H7 (cell line): ENCODE results near the gene CHCHD6. TPM values are rescaled to one million over a fixed set of nuclear protein-coding genes. Genes with fewer than 3 reads are reported as not detected.

Experiments
- DNase-seq: peaks from one replicate; pipeline ENCODE4 v3.0.0; 2012
- H3K27me3 ChIP-seq: 2 replicates; pipeline ENCODE4 v1.6.0; 2011; ENCODE audit warnings: mild to moderate bottlenecking, low read length; ENCODE audit not compliant: control insufficient read depth, insufficient read depth
- H3K36me3 ChIP-seq: replicated peaks from 2 replicates; pipeline ENCODE4 v1.5.1; 2011; ENCODE audit warnings: low read length; ENCODE audit not compliant: control insufficient read depth, insufficient read depth
- H3K4me3 ChIP-seq: 2 replicates; pipeline ENCODE4 v1.5.1; 2011; ENCODE audit warnings: low read depth, mild to moderate bottlenecking, control low read depth, low read length, moderate library complexity; ENCODE audit not compliant: insufficient read depth
- total RNA-seq: library from RNA; depleted of rRNA; stranded (reverse); fragments of >200 nt; shearing (Covaris generic); gene quantifications from 2 replicates; pipeline ENCODE4 v1.2.3, GENCODE V29; 2014

Gene CHCHD6
- total RNA-seq, 1 experiment from 2014 or later = 19.5 TPM

DNA sequence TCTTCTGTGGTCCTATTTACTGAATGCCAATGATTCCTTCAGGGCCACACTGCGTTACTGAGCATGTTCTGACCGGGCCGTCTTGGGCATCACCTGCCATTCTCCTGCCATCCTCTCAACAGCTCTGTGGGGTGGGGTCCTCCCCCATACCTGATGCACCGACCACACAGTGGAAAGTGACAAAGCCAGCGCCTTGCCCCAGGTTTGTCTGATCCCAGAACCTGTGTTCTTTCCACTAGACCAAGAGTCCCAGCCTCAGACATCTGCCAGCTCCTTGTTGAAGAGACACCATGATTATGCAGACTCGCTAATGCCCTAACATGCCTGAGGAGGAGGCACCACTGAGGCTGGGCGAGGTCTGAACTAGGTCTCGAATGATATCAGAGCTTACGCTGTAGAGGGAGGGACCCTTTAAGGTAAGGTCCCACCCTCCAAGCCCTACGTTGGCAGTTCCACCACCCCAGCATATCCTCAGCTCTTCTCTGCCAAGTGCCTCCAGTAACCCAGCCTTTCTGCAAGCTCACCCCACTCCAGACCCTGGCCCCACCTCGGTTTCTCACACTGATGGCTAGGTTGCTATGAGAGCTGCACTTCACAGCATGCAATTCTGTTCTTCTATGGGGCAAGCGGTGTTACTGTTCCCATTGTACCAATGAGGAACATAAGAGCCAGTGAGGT, 249.1 kb downstream of the CHCHD6 start:
- DNase-seq = no peak
- Histone ChIP-seq H3K36me3 (no peaks in the 10 kb centered on the region; the same call in 1 of the 2 replicates), H3K27me3 (no peaks in the 10 kb centered on the region), H3K4me3 (no peak overlapping the region)

DNA sequence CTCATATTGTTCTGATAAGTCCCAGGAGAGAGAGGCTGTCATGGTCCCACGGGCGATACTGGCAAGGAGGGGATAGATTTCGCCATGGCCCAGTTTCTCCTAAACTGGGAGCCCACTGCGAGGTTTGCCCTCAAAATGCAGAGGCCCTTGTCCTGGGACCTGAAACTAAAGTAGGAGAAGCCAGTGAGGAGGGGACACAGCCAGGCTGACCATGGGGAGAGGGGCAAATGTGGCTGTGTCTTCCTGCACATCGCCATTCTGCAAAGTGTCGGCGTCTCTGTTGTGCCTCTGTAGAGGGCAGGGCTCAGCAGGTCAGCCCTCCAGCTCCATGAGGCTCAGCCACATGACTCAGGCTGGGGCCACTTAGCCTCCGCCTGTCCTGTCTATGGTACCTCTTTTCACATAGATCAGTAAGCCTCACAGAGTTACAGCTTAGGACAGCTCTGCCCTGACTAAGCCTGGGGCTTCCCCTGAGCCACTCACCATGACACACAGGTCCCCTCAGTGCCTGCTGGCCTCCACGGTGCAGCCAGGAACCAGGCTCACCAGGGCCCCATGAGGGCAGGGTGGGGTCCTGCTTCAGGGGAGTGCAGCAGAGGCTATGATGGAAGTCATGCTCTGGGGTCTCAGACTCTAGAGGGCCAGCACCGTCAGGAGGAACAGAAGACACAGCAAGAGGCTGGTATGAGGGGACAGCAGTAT, 250.3 kb downstream of the CHCHD6 start:
- no peaks in the 10 kb centered on the region; the same call in 1 of the 2 replicates for H3K36me3 ChIP-seq
- no peaks in the 10 kb centered on the region for H3K27me3 ChIP-seq
- DNase-seq = no peak
- H3K4me3 ChIP-seq = no peak overlapping the region

DNA sequence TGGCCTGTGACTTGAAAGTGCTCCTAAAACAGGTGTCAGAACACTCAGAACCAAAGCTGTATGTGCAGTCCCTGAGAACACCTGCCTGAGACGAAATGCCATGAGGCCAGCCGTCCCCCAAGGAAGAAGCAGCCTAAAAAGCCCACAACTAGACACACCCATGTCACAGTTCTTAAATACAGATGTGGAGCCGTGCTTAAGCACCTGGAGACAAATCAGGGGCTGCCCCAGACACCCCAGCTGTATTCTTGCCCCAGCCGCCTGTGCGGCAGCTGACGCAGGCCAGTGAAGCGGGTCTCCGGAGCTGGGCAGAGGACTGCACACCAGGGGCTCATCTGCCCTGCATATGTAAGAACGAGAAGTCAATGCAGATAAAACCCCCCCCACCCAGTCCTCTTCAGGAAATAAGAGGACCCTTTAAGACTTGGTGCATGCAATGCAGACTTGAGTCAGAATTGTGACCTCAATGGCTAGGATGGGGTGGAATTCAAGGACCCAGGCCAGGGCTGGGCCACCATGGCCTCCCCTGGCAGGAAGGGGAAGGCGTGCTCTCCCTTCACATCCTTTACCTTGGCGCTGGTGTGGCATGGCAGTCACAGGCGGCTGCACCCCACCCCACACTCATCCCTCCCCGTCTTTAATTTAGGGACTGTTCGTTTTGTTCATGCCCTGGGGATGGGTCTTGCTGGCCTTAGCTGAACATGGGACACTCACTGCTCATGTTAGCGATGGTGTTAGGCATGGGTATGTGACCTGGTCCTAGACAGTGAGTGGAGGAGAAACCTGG, 251.2 kb downstream of the CHCHD6 start:
- no peak for DNase-seq
- H3K4me3 ChIP-seq = no peak overlapping the region
- no peaks in the 10 kb centered on the region for H3K36me3 ChIP-seq
- no peaks in the 10 kb centered on the region for H3K27me3 ChIP-seq

- no peaks in the 10 kb centered on the region for H3K36me3 ChIP-seq
- no peak for DNase-seq
- no peaks in the 10 kb centered on the region for H3K27me3 ChIP-seq
- no peak overlapping the region for H3K4me3 ChIP-seq
Observed at GRCh38 chr3:126956361-126956760, 252.3 kb downstream of the CHCHD6 start.

DNA sequence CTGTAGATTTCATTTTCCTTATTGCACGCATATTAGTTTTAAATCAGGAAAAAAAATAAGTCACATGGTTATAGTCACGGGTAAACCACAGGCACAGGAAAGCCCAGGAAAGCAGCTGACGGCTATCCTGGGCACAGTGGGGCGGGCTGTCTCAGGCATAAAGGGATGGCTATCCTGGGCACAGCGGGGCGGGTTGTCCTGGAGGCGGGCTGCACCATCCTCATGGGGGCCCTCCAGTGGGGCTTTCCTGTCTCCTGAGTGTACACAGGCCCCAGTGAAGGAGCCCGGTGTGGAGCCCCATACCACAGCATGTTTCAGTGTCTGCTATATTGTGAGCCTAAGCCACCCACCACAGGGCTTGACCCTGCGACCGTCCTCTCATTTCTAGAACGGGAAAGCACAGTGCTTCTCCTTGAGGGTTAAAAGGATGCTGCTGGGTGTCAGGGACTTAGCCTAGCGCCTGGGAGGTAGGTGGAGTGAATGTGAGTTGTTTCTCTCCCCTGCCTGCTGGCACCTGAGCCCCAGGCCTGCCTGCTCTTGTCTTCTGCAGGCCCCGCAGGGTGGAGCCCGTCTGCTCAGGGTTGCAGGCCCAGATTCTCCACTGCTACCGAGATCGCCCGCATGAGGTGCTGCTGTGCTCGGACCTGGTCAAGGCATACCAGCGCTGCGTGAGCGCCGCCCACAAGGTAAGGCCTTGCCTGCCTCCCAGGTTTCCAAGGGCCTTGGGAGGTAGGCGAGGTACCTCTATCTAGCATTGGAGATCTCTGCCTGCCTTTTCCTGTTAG, 253.0 kb downstream of the CHCHD6 start:
- Histone ChIP-seq H3K27me3 (no peaks in the 10 kb centered on the region), H3K36me3 (no peaks in the 10 kb centered on the region), H3K4me3 (no peak overlapping the region)
- DNase-seq = peak; percentile 70

DNA sequence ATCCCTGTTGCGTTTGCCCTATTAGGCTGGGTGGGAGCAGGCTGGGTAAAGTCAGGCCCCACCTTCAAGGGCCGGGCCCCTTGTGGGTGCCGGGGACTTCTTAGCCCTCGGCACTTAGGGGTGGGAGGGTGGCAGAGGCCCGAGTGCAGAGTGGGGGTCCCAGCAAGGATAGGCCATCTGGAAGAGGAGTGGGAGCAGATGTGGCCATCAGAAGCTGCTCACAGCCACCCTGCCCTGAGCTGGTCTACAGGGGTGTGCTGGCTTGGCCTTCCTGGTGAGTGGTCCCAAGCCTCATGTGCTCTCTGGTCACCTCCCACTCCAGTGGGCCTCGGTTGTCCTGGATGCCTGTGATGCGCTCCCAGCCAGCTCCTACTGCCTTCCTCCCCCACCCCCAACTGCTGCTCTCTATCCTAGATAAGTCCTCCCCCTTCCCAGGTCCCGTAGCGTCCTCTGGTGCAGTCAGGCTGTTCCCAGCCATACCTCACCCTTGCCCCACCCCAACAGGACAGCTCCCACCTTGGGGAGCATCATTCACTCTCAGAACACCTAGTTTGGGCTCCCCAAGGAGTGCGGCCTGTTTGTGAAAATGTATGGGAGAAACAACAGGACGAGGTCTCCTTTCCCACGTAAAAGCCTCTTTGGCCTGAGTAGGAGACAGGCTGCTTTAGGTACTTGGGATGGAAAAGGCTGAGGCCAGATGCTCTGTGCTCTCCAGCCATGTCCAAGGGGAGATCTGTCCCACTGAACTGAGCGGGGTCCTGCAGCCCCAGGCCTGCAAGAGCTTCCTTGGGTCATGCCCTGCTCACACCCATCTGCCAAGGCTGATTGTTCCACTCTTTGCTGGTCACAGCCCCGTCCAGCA, 254.0 kb downstream of the CHCHD6 start:
- no peak overlapping the region for H3K4me3 ChIP-seq
- no peaks in the 10 kb centered on the region for H3K36me3 ChIP-seq
- no peaks in the 10 kb centered on the region for H3K27me3 ChIP-seq
- no peak for DNase-seq

GRCh38 chr3:126958638-126959085, 254.6 kb downstream of the CHCHD6 start:
- no peaks in the 10 kb centered on the region for H3K36me3 ChIP-seq

GRCh38 chr3:126959136-126959920, 255.3 kb downstream of the CHCHD6 start:
- Histone ChIP-seq H3K27me3 (no peaks in the 10 kb centered on the region), H3K36me3 (no peaks in the 10 kb centered on the region), H3K4me3 (no peak overlapping the region)
- no peak for DNase-seq

More at GRCh38 chr3:126958638-126959085, 254.6 kb downstream of the CHCHD6 start:
- Histone ChIP-seq H3K27me3 (no peaks in the 10 kb centered on the region), H3K4me3 (no peak overlapping the region)
- DNase-seq = no peak

DNA sequence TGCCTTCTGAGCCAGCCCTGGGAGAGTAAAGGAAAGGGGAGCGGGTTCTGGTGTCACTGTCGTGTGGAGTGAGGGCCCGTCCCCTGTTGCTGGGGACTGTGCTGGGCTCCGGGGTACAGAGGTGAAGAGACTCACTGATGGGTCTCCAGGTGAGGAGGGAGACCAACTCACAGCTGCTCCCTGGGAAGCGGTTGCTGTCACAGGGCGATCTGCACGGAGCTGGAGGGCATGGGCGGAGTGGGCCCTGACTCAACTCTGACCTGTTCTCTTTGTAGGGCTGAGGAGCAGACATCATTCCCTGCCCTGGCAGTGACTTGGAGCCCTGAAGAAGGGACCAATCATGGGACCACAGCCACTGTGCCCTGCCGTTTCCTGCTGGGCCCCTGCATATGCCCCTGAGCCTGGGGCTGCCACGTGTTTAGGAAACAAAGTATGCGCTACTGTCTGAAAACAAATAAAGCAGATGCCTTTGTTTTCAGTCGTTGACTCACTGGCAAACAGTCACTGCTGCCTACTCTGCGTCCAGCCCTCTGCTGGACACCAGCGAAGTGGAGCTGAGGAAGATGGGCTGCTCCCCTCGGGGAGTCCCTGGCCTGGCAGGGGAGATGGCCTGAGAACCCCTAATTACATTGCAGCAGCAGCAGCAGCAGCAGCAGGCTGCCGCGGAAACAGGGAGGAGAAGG, 256.0 kb downstream of the CHCHD6 start:
- peak; percentile 79 for DNase-seq
- Histone ChIP-seq H3K36me3 (no peaks in the 10 kb centered on the region), H3K4me3 (no peak overlapping the region), H3K27me3 (no peaks in the 10 kb centered on the region)

- Histone ChIP-seq H3K27me3 (no peaks in the 10 kb centered on the region), H3K36me3 (no peaks in the 10 kb centered on the region), H3K4me3 (no peak overlapping the region)
- no peak for DNase-seq
Observed at GRCh38 chr3:126960604-126960995, 256.6 kb downstream of the CHCHD6 start.

GRCh38 chr3:126961191-126961790, 257.3 kb downstream of the CHCHD6 start:
- Histone ChIP-seq H3K27me3 (no peaks in the 10 kb centered on the region), H3K4me3 (no peak overlapping the region), H3K36me3 (no peaks in the 10 kb centered on the region)
- DNase-seq = no peak

DNA sequence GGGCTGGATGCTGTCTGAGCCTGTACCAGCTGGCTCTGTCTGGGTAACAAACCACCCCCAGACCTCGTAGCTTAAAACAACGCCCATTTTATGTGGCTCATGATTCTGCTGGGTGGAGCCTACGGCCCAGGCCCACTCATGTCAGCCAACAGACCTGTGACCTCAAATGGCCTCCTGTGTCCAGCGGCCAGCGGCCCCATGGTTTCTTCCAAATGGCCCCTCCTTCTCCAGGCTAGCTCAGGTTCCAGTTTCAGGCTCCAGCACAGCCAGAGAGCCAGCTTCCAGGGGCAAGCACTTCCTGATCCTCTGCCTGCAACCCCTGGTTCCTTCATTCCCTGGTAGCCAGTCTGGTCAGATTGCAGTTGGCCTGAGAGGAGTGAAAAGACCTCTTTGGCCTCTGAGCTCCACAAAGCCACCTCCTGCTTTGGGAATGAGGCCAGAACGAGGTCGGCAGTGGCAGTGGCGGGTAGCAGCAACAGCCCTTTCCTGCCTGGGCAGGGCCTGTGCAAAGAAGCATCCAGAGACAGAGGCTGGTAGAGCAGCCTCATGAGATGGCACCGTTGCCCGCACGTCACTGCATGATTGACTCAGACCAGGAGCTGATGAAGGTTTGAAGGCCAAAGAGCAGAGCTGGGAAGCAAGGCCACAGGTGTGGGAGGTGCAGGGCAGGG, 257.9 kb downstream of the CHCHD6 start:
- no peak for DNase-seq
- Histone ChIP-seq H3K4me3 (no peak overlapping the region), H3K36me3 (no peaks in the 10 kb centered on the region), H3K27me3 (no peaks in the 10 kb centered on the region)
